Esophagus squamous epithelium (tissue), 4 donors: Measurements from ENCODE around the gene TGFB1.

Source experiments
- CTCF ChIP-seq, 6 experiments: fragments of 450-650 bp in 4 of 6; fragments of 200-600 bp in 2 of 6; sonication (generic) in 2 of 6; IDR thresholded peaks; one replicate each; pipeline ENCODE4 v1.5.1; 2016 to 2019; ENCODE audit warnings: antibody characterized with exemption in 6 of 6, mild to moderate bottlenecking in 4 of 6, moderate library complexity in 4 of 6
- POLR2A ChIP-seq, 4 donors: fragments of 450-650 bp; IDR thresholded peaks; one replicate each; pipeline ENCODE4 v1.6.1; 2017; ENCODE audit warnings: antibody characterized with exemption in 4 of 4, mild to moderate bottlenecking in 4 of 4, moderate library complexity in 3 of 4

DNA sequence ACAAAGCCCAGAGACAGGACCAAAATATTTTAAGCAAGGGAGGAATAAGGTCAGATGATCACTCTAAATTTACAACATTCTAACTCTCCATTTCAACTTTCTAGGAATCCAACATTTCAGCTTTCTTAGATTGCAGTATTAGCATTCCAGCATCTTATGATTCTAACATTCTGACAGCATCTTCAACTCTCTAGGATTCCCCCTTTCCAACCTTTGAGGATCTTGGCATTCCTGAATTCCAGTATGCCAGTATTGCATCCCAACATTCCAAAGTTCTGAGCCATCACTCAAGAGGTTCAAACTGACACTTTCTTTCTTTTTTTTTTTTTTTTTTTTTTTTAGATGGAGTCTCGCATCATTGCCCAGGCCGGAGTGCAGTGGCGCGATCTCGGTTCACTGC, 13.8 kb downstream of the TGFB1 start:
- no peak for TF ChIP-seq POLR2A (IDR thresholded peaks at IDR 0.05)
- TF ChIP-seq CTCF (IDR thresholded peaks at IDR 0.05), result no peak
